Measurements from ENCODE around the gene SAFB2. TPM values are rescaled to one million over a fixed set of nuclear protein-coding genes. Genes with fewer than 3 reads are reported as not detected.

Gene SAFB2
- total RNA-seq, 1 experiment from 2014 or later = 76.1 TPM

DNA sequence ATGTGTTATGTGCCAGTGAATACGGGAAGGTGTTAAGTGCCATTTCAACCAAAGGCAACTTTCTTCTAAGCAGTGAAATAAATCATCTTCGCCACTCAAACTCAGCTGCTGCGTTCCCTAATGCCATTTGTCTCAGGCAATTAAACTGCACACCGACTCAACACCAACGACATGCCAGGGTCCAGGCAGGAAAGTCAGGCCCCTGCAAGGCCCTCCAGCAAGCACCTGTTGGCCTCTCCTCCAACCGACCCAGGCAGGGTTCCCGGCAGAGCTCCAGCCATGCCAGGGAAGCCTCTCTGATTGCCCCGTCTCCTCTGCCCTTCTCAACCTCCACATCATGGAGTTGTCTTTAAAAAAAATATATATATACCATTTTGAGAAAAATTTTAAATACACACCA lies 21.8 kb downstream of the SAFB2 start:
- Histone ChIP-seq H3K14ac (ENCODE audit: insufficient read depth, low read length) (no peak overlapping the region), H2BK12ac (ENCODE audit: insufficient read length, low read depth, low read length) (no peak overlapping the region), H4K91ac (ENCODE audit: insufficient read length, low read depth, low read length) (no peak overlapping the region), H3K4me1 (ENCODE audit: insufficient read depth, low read length) (no peaks in the 10 kb centered on the region), H4K20me1 (ENCODE audit: control insufficient read depth, insufficient read depth, insufficient read length) (no peaks in the 10 kb centered on the region), H3K4ac (ENCODE audit: low read depth, low read length) (no peak overlapping the region), H3K4me2 (ENCODE audit: insufficient read depth, insufficient read length, low read length) (no peak overlapping the region), H3K18ac (ENCODE audit: insufficient read length, low read depth, low read length) (no peak overlapping the region), H3K79me1 (ENCODE audit: insufficient read depth, low read depth, low read length, poor library complexity, severe bottlenecking) (peaks cover 7% of the 10 kb centered on the region), H3K27ac (ENCODE audit: insufficient read length, low read depth, low read length) (no peak overlapping the region), H3K23me2 (ENCODE audit: insufficient read length, low read depth, low read length, poor library complexity, severe bottlenecking) (no peaks in the 10 kb centered on the region), H2AK5ac (ENCODE audit: insufficient read length, low read length) (no peak overlapping the region), H3K23ac (ENCODE audit: insufficient read length, low read depth, low read length) (no peak overlapping the region), H3K79me2 (ENCODE audit: insufficient read depth, low read length) (no peaks in the 10 kb centered on the region), H2AFZ (ENCODE audit: low read length) (no peak overlapping the region), H2BK20ac (ENCODE audit: low read depth, low read length, poor library complexity, severe bottlenecking) (no peak overlapping the region), H4K8ac (replicated peaks; ENCODE audit: insufficient read length, low read depth, low read length) (no peak overlapping the region), H3K56ac (ENCODE audit: insufficient read length, low read depth, low read length) (no peak overlapping the region), H3K9ac (ENCODE audit: extremely low read depth, insufficient read length, low read length) (no peak overlapping the region), H3K9me3 (ENCODE audit: control insufficient read depth, low read depth, low read length) (no peaks in the 10 kb centered on the region), H2BK120ac (ENCODE audit: low read depth, low read length, poor library complexity, severe bottlenecking) (no peak overlapping the region), H3T11ph (ENCODE audit: low read length) (no peak overlapping the region), H2BK5ac (ENCODE audit: insufficient read length, low read length) (no peak overlapping the region), H2BK15ac (ENCODE audit: low read depth, low read length) (no peak overlapping the region), H3K27me3 (ENCODE audit: insufficient read depth, low read length) (no peaks in the 10 kb centered on the region; the same call in 1 of the 2 replicates), H4K5ac (ENCODE audit: insufficient read length, low read depth, low read length) (no peak overlapping the region)
- Mint-ChIP-seq H3K4me1 (no peaks in the 10 kb centered on the region), H3K9me3 (no peaks in the 10 kb centered on the region), H3K4me3 (no peak overlapping the region), H3K36me3 (ENCODE audit: insufficient read depth in 1 of 3, low read depth in 3 of 3) (peaks cover 40 to 92% (median 83%) of the 10 kb centered on the region in 3 experiments; a peak in 6 of 7 replicates), H3K27ac (no peak overlapping the region), H3K27me3 (ENCODE audit: low read depth) (no peaks in the 10 kb centered on the region)
- DNase-seq = no peak
- TF ChIP-seq, protein P1, sequence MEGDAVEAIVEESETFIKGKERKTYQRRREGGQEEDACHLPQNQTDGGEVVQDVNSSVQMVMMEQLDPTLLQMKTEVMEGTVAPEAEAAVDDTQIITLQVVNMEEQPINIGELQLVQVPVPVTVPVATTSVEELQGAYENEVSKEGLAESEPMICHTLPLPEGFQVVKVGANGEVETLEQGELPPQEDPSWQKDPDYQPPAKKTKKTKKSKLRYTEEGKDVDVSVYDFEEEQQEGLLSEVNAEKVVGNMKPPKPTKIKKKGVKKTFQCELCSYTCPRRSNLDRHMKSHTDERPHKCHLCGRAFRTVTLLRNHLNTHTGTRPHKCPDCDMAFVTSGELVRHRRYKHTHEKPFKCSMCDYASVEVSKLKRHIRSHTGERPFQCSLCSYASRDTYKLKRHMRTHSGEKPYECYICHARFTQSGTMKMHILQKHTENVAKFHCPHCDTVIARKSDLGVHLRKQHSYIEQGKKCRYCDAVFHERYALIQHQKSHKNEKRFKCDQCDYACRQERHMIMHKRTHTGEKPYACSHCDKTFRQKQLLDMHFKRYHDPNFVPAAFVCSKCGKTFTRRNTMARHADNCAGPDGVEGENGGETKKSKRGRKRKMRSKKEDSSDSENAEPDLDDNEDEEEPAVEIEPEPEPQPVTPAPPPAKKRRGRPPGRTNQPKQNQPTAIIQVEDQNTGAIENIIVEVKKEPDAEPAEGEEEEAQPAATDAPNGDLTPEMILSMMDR (conservative IDR thresholded peaks at IDR 0.05) = no peak
- WGBS (ENCODE audit: extremely low coverage, insufficient read length, low lambda C conversion rate) = no CpG with 5 or more reads among the region's 8 CpGs
